ENCODE data around the gene DNM3. TPM values are rescaled to one million over a fixed set of nuclear protein-coding genes. Genes with fewer than 3 reads are reported as not detected.
A peak's percentile ranks its signal among the peaks of the same experiment; 100 is the strongest.

The DNM3 gene
- total RNA-seq, 6 experiments from 2014 or later: 0.25 to 0.73 (median 0.39) TPM

GRCh38 chr1:172283766-172284165, 442.5 kb downstream of the DNM3 start:
- Mint-ChIP-seq H3K4me1 (ENCODE audit: low read depth) (peaks cover 37% of the 10 kb centered on the region), H3K9me3 (no peaks in the 10 kb centered on the region), H3K36me3 (ENCODE audit: low read depth) (no peaks in the 10 kb centered on the region), H3K4me3 (no peak overlapping the region), H3K27me3 (ENCODE audit: insufficient read depth) (no peaks in the 10 kb centered on the region), H3K27ac (no peak overlapping the region)
- TF ChIP-seq CTCF (IDR thresholded peaks at IDR 0.05): no peak
- DNase-seq: no peak

GRCh38 chr1:172286629-172287076, 445.4 kb downstream of the DNM3 start:
- no peak for TF ChIP-seq CTCF (IDR thresholded peaks at IDR 0.05)
- Mint-ChIP-seq H3K27me3 (ENCODE audit: insufficient read depth) (no peaks in the 10 kb centered on the region), H3K4me3 (peak overlapping the region; percentile 44), H3K9me3 (no peaks in the 10 kb centered on the region), H3K4me1 (ENCODE audit: low read depth) (peaks cover 20% of the 10 kb centered on the region), H3K27ac (peak overlapping the region; percentile 74), H3K36me3 (ENCODE audit: low read depth) (no peaks in the 10 kb centered on the region)
- DNase-seq: peak; percentile 95

DNA sequence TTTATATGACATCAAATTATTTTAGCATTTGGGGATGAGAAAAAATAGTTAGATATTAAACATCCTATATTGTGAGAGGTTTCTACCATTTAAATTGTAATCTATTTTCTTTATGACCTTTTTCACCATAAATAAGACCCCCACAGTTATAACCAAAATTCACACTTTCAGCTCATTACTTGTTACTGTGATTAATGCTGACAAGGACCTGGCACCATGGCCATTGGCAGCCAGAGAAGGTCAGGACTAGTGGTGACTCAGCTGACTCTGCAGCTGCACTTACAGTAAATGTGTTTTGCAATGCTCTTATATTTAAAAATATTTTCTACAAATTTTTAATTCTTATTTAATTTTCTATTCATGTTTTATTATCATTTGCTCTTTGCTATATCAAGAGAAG, 445.9 kb downstream of the DNM3 start:
- peak overlapping the region; percentile 74; the same call in 1 of the 2 replicates for H3K27ac Mint-ChIP-seq
- peaks cover 20% of the 10 kb centered on the region for H3K4me1 Mint-ChIP-seq (ENCODE audit: low read depth)
- no peaks in the 10 kb centered on the region for H3K36me3 Mint-ChIP-seq (ENCODE audit: low read depth)
- H3K9me3 Mint-ChIP-seq: no peaks in the 10 kb centered on the region
- no peaks in the 10 kb centered on the region for H3K27me3 Mint-ChIP-seq (ENCODE audit: insufficient read depth)
- no peak overlapping the region for H3K4me3 Mint-ChIP-seq
- no peak for TF ChIP-seq CTCF (IDR thresholded peaks at IDR 0.05)
- peak; percentile 62 for DNase-seq

DNA sequence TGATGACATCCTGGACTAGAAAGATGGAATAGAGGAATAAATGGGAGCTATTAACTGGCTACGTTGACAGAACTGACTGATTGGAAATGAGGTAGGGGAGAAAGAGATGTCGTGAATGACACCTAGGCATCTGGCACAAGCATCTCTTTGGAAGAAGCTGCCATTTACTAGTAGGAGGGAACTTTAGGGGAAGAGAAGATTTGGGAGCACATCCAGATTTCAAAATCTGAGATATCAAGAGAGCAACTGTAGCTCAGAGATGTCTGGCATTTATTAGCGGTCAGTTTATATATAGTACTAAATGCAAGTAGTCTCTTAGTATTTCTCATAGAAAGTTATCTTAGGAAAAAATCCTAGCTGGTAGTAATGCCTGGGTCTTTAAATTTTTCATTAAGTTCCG, 447.3 kb downstream of the DNM3 start:
- Mint-ChIP-seq H3K27ac (no peak overlapping the region), H3K36me3 (ENCODE audit: low read depth) (no peaks in the 10 kb centered on the region), H3K4me3 (no peak overlapping the region), H3K4me1 (ENCODE audit: low read depth) (peaks cover 20% of the 10 kb centered on the region), H3K9me3 (no peaks in the 10 kb centered on the region), H3K27me3 (ENCODE audit: insufficient read depth) (no peaks in the 10 kb centered on the region)
- no peak for DNase-seq
- TF ChIP-seq CTCF (IDR thresholded peaks at IDR 0.05): no peak

- no peak for TF ChIP-seq CTCF (IDR thresholded peaks at IDR 0.05)
- Mint-ChIP-seq H3K36me3 (ENCODE audit: low read depth) (no peaks in the 10 kb centered on the region), H3K9me3 (no peaks in the 10 kb centered on the region), H3K4me1 (ENCODE audit: low read depth) (peaks cover 20% of the 10 kb centered on the region), H3K4me3 (no peak overlapping the region), H3K27ac (no peak overlapping the region), H3K27me3 (ENCODE audit: insufficient read depth) (no peaks in the 10 kb centered on the region)
- DNase-seq: no peak
Measured at GRCh38 chr1:172289448-172289847, 448.1 kb downstream of the DNM3 start.

DNA sequence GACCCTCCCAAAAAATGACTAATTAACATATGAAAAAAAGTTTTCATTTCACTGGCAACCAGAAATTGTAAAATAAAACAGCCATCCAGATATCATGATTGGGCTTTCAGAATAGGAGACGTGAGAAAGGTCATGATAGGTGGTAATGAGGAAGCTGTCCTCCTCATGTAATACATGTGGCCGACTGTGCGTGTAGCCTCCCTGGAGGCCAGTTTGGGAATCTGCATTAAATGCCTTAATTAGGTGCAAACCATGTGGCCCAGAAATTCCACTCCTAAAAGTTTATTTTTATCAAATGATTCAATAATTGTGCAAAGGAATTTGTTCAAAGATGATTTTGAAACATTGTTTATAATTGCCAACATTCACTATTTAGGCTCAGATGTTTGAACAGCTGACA, 451.5 kb downstream of the DNM3 start:
- H3K36me3 Mint-ChIP-seq (ENCODE audit: low read depth): no peaks in the 10 kb centered on the region
- peaks cover 3% of the 10 kb centered on the region; the same call in 1 of the 2 replicates for H3K4me1 Mint-ChIP-seq (ENCODE audit: low read depth)
- no peak overlapping the region for H3K27ac Mint-ChIP-seq
- H3K4me3 Mint-ChIP-seq: no peak overlapping the region
- TF ChIP-seq CTCF (IDR thresholded peaks at IDR 0.05): no peak
- H3K9me3 Mint-ChIP-seq: no peaks in the 10 kb centered on the region
- DNase-seq: no peak
- no peaks in the 10 kb centered on the region; the same call in 1 of the 2 replicates for H3K27me3 Mint-ChIP-seq (ENCODE audit: insufficient read depth)

Measured in HFFc6 (cell line).